HepG2 (cell line): ENCODE results near the gene CH25H. TPM values are rescaled to one million over a fixed set of nuclear protein-coding genes. Genes with fewer than 3 reads are reported as not detected.
A peak's percentile ranks its signal among the peaks of the same experiment; 100 is the strongest.

Source experiments
- ATAC-seq: fragments of 200-7000 bp; cut with Tn5 transposase; 3 replicates; pipeline ENCODE4 v1.9.1; 2020; ENCODE audit warnings: mild to moderate bottlenecking, moderate library complexity
- BruUV-seq: library from RNA; stranded (reverse); fragments of 400-500 nt; replicated peaks from 2 replicates; lab custom pipeline; 2021; lab: Mats Ljungman, UMichigan
- CTCF ChIA-PET: fragments of 300-600 bp; formaldehyde crosslinking; extraction: SDS; loops from one replicate; lab custom pipeline; 2021; ENCODE audit warnings: low total read pairs, inconsistent platforms, low intra/inter-chr PET ratio; lab: Yijun Ruan, JAX
- POLR2A ChIA-PET: fragments of 350-600 bp; sonication (Branson Sonifier 250); formaldehyde crosslinking; loops from one replicate; lab custom pipeline; 2020; ENCODE audit warnings: antibody characterized with exemption, inconsistent platforms; lab: Yijun Ruan, JAX
- DNase-seq: peaks from one replicate; pipeline ENCODE4 v3.0.0-alpha.2; 2015; ENCODE audit warnings: low spot score
- FAIRE-seq: peaks from 3 replicates; lab custom pipeline; 2011; peaks lifted over from hg19 to GRCh38; lab: Jason Lieb, UNC
- H2AFZ ChIP-seq: one replicate; pipeline ENCODE4 v1.6.1; 2011; ENCODE audit warnings: low read length, inconsistent platforms
- H3K27ac ChIP-seq: fragments of 300-600 bp; 3 replicates; pipeline ENCODE4 v1.8.0; 2011; ENCODE audit warnings: mixed run types, mild to moderate bottlenecking, mixed read lengths, low read length, inconsistent platforms; ENCODE audit not compliant: insufficient read depth; ENCODE audit errors: extremely low read length
- H3K27me3 ChIP-seq, 2 experiments: fragments of 200-600 bp in 1 of 2; 2 replicates in 1 of 2; 3 replicates in 1 of 2; pipeline versions ENCODE4 v1.6.0 to v1.8.0; 2011; ENCODE audit warnings: low read length in 2 of 2, mild to moderate bottlenecking in 2 of 2, moderate library complexity in 2 of 2, inconsistent platforms in 1 of 2; ENCODE audit not compliant: insufficient read depth in 2 of 2, control insufficient read depth in 1 of 2
- H3K36me3 ChIP-seq, 2 experiments: fragments of 200-600 bp in 1 of 2; replicated peaks in 1 of 2; 2 replicates in 1 of 2; 3 replicates in 1 of 2; pipeline versions ENCODE4 v1.5.1 to v1.8.0; 2011; ENCODE audit warnings: low read length in 2 of 2, inconsistent platforms in 1 of 2; ENCODE audit not compliant: insufficient read depth in 2 of 2, control insufficient read depth in 1 of 2
- H3K4me1 ChIP-seq: 2 replicates; pipeline ENCODE4 v1.5.1; 2012; ENCODE audit warnings: low read length, inconsistent platforms; ENCODE audit not compliant: insufficient read depth
- H3K4me2 ChIP-seq: 2 replicates; pipeline ENCODE4 v1.6.0; 2011; ENCODE audit warnings: low read depth, low read length, inconsistent platforms
- H3K4me3 ChIP-seq, 3 experiments: fragments of 200-600 bp in 1 of 3; sonication (generic), shearing (Covaris generic) in 1 of 3; replicated peaks in 1 of 3; 2 replicates each; pipeline ENCODE4 v1.5.1; 2011 to 2016; ENCODE audit warnings: low read length in 3 of 3, inconsistent platforms in 2 of 3, low read depth in 2 of 3, mild to moderate bottlenecking in 2 of 3, control low read depth in 1 of 3, mixed read lengths in 1 of 3; ENCODE audit not compliant: insufficient read depth in 1 of 3
- H3K79me2 ChIP-seq: one replicate; pipeline ENCODE4 v1.6.1; 2011; ENCODE audit warnings: low read length, inconsistent platforms; ENCODE audit not compliant: insufficient read depth
- H3K9ac ChIP-seq: 2 replicates; pipeline ENCODE4 v1.6.0; 2011; ENCODE audit warnings: mild to moderate bottlenecking, low read depth, low read length, inconsistent platforms; ENCODE audit not compliant: insufficient read depth
- H3K9me3 ChIP-seq: 2 replicates; pipeline ENCODE4 v1.5.1; 2012; ENCODE audit warnings: mild to moderate bottlenecking, low read length
- H4K20me1 ChIP-seq: 2 replicates; pipeline ENCODE4 v1.6.0; 2011; ENCODE audit warnings: inconsistent platforms, mild to moderate bottlenecking, low read length, moderate library complexity; ENCODE audit not compliant: insufficient read depth
- FOSL1 ChIP-seq: sonication (generic); formaldehyde crosslinking; IDR thresholded peaks from 2 replicates; pipeline ENCODE4 v1.9.0; 2021; ENCODE audit warnings: missing genetic modification reagents, borderline replicate concordance
- GATAD1 ChIP-seq: IDR thresholded peaks from 2 replicates; pipeline ENCODE4 v1.6.1; 2016; ENCODE audit warnings: missing genetic modification reagents, missing compliant biosample characterization
- LCORL ChIP-seq, 2 experiments: fragments of 450-650 bp in 1 of 2; sonication (generic) in 1 of 2; formaldehyde crosslinking in 1 of 2; IDR thresholded peaks; 2 replicates each; pipeline versions ENCODE4 v1.5.0 to v1.6.1; 2017 to 2020; ENCODE audit warnings: antibody characterized with exemption in 1 of 2, missing genetic modification reagents in 1 of 2
- MIER2 ChIP-seq: IDR thresholded peaks from 2 replicates; pipeline ENCODE4 v1.6.1; 2016; ENCODE audit warnings: missing biosample characterization, missing genetic modification reagents
- NFKBIZ ChIP-seq: IDR thresholded peaks from 2 replicates; pipeline ENCODE4 v1.6.1; 2018; ENCODE audit warnings: missing genetic modification reagents, missing compliant biosample characterization
- SAFB2 ChIP-seq: sonication (generic); formaldehyde crosslinking; IDR thresholded peaks from 2 replicates; pipeline ENCODE4 v1.5.1; 2020; ENCODE audit warnings: missing genetic modification reagents, low read depth, mild to moderate bottlenecking, borderline replicate concordance
- ZKSCAN1 ChIP-seq: fragments of 150-350 bp; IDR thresholded peaks from 2 replicates; pipeline ENCODE4 v1.6.1; 2014; ENCODE audit warnings: low read length
- ZNF124 ChIP-seq: sonication (generic); formaldehyde crosslinking; IDR thresholded peaks from 2 replicates; pipeline ENCODE4 v1.4.0; 2020; ENCODE audit warnings: missing genetic modification reagents
- ZNF263 ChIP-seq: sonication (generic); formaldehyde crosslinking; IDR thresholded peaks from 2 replicates; pipeline ENCODE4 v1.4.0; 2020; ENCODE audit warnings: missing genetic modification reagents
- ZNF274 ChIP-seq: sonication (generic); formaldehyde crosslinking; IDR thresholded peaks from 2 replicates; pipeline ENCODE4 v1.5.1; 2020; ENCODE audit warnings: mild to moderate bottlenecking, missing genetic modification reagents
- ZNF614 ChIP-seq: IDR thresholded peaks from 2 replicates; pipeline ENCODE4 v1.6.1; 2018; ENCODE audit warnings: missing biosample characterization, missing genetic modification reagents, inconsistent platforms, borderline replicate concordance
- ZNF773 ChIP-seq: sonication (generic); formaldehyde crosslinking; IDR thresholded peaks from 2 replicates; pipeline ENCODE4 v1.4.0; 2020; ENCODE audit warnings: missing genetic modification reagents, borderline replicate concordance
- WGBS: methylation state at CpG from one replicate; pipeline ENCODE4 v1.1.6; 2017; ENCODE audit warnings: low lambda C conversion rate; 5-methylcytosine and 5-hydroxymethylcytosine counted together
- in situ Hi-C: cut with HindIII; loops from 2 replicates; pipeline ENCODE4 v1.10.0; 2017; ENCODE audit warnings: low pct_unique_long_range_greater_than_20kb; ENCODE audit not compliant: extremely low pct_ligation_motif_present
- intact Hi-C: fragments of 100-400 bp; cut with micrococcal nuclease; formaldehyde crosslinking; loops from one replicate; pipeline ENCODE4 v1.10.0; 2022; ENCODE audit not compliant: unreplicated experiment
- polyA plus RNA-seq, 8 experiments: library from polyadenylated mRNA; depleted of rRNA in 3 of 8; stranded (reverse) in 7 of 8; unstranded in 1 of 8; fragments of >200 nt; fragmentation: Illumina TruSeq in 4 of 8; extraction: Trizol in 4 of 8; gene quantifications; 2 replicates each; pipeline versions ENCODE4 v1.2.1 to v1.2.3, GENCODE V29; 2011 to 2016; ENCODE audit warnings: low read depth in 4 of 8, missing spikeins in 1 of 8, mixed read lengths in 1 of 8; ENCODE audit not compliant: insufficient read depth in 1 of 8
- total RNA-seq, 5 experiments: library from RNA; depleted of rRNA; stranded (reverse); fragments of >200 nt; fragmentation: Illumina TruSeq; extraction: Trizol; gene quantifications; 2 replicates each; pipeline ENCODE4 v1.2.3, GENCODE V29; 2016; ENCODE audit warnings: low read depth in 1 of 5
- TF ChIP-seq, protein P1 (sequence below): sonication (generic); formaldehyde crosslinking; IDR thresholded peaks from 2 replicates; pipeline ENCODE4 v1.4.0; 2020; ENCODE audit warnings: missing genetic modification reagents
- TF ChIP-seq, protein P2 (sequence below): sonication (generic); formaldehyde crosslinking; IDR thresholded peaks from 2 replicates; pipeline ENCODE4 v1.9.0; 2021; ENCODE audit warnings: missing genetic modification reagents, mild to moderate bottlenecking, borderline replicate concordance
- TF ChIP-seq, protein P3 (sequence below): sonication (generic); formaldehyde crosslinking; IDR thresholded peaks from 2 replicates; pipeline ENCODE4 v1.4.0; 2020; ENCODE audit warnings: low read depth, mild to moderate bottlenecking, missing genetic modification reagents

Gene CH25H
- total and polyA plus RNA-seq, 2 of the 13 experiments (the other 11 are each of a cell fraction or from before 2014, with no cell fraction given), result not detected

DNA sequence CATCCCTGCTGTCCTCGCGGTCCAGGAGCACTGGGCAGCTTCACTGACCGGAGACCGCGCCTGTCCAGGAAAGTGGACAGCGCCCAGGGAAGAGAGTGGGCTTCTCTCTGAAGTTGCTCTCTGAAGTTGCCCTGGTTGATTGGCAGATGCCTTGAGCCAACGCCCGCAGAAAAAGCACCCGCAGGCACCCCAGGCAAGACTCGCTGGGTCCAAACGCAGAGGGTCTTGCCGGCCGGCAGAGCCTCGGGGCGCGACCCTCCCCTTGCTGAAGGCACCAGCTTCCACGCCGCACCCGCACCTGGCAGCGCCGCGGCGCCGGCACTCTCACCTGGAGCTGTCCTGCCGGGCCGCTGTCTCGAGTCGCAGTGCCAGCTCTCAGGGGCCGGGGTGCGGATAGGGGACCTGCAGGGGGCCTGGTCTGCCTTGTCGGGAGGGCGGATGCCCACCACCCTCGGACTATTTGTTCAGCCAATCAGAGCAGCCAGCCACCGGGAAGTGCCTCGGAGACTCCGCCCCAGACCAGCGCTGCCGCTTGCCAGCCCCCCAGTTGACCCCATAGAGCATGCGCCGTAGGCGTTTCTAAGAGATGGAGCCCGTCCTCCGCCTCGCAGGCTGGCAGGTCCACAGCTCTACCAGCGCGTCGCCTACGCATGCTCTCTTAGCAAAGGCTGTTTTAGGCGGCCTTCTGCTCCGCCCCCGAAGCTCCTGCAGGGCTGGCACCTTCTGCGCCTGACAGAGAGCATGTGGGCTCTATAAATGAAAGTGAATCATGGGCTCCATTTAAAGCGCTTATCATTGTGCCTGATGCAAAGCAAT lies 44.5 kb upstream of the CH25H start, which contains the start of gene LIPA (continued):
- TF ChIP-seq SAFB2 (CRISPR knock-in tag) (no peak), MIER2 (CRISPR knock-in tag) (no peak), ZKSCAN1 (no peak), ZNF274 (CRISPR knock-in tag) (no peak)

DNA sequence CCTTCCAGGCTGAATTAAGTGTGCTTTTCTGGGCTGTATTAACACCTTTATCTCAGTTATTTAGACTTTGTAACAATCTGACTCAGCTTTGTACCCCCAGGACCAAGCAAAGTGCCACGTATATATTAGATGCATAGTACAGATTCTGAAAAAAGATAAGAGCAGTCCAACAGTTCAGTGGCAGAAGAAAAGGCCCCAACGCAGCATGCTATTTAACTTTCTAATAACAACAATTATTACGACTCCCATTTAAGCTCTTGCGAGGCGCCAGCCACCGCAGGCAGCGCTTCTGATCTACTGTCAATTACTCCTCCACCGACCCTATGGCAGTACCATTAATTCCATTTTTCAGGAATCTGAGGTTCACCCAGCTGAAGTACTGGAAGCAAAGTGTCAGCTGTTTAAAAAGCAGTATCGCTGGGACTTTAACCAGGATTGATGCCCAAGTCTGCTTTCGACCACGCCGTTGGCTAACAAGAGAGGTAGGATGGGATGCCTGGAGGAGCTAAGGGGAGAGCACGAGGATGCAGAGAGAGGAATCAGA lies 43.8 kb upstream of the CH25H start:
- DNase-seq, result peak; percentile 18
- intact Hi-C loops (loop anchor here (2.0 kb wide), 1 partner anchor 34 kb away; no protein-coding TSS in a partner anchor), in situ Hi-C loops (no loop called here)
- H2AFZ ChIP-seq, result peak overlapping the region; percentile 71
- no peaks in the 10 kb centered on the region for H3K36me3 ChIP-seq
- H3K4me1 ChIP-seq, result peaks cover 18% of the 10 kb centered on the region
- BruUV-seq, result no TSS peak
- peak; percentile 19; the same call in 2 of the 3 replicates for ATAC-seq
- H4K20me1 ChIP-seq, result no peaks in the 10 kb centered on the region
- peaks cover 2% of the 10 kb centered on the region for H3K79me2 ChIP-seq
- peak overlapping the region; percentile 81 to 97 (median 89) for H3K4me3 ChIP-seq
- POLR2A ChIA-PET, result interaction anchor here (1.0 to 2.9 kb wide), 8 partner anchors 10 to 392 kb away, joined by 3 to 18 read pairs (median 5); partner anchors contain the start of genes IFIT1 and IFIT5
- FAIRE-seq, result no peak
- peaks cover 17% of the 10 kb centered on the region; the same call in 1 of the 2 replicates for H3K9me3 ChIP-seq
- peak overlapping the region; percentile 71 for H3K27ac ChIP-seq
- no peaks in the 10 kb centered on the region; a peak in 1 of 5 replicates for H3K27me3 ChIP-seq
- peak overlapping the region; percentile 73 for H3K9ac ChIP-seq
- H3K4me2 ChIP-seq, result peak overlapping the region; percentile 91
- 0% methylated on average over 11 of the region's 13 CpGs for WGBS
- CTCF ChIA-PET, result no interaction called here
- TF ChIP-seq FOSL1 (CRISPR knock-in tag) (no peak), NFKBIZ (no peak), LCORL (IDR thresholded peaks at IDR 0.05) (no peak), LCORL (CRISPR knock-in tag; IDR thresholded peaks at IDR 0.05) (peak; percentile 22; the same call in 1 of the 2 replicates), ZNF773 (CRISPR knock-in tag) (0 out of 2 replicates have a peak, but pooled peaks have one; percentile 25), ZNF124 (CRISPR knock-in tag) (no peak), GATAD1 (CRISPR knock-in tag) (0 out of 2 replicates have a peak, but pooled peaks have one; percentile 14), ZNF263 (CRISPR knock-in tag) (peak; percentile 93), ZNF614 (CRISPR knock-in tag) (no peak)
- TF ChIP-seq, protein P1, sequence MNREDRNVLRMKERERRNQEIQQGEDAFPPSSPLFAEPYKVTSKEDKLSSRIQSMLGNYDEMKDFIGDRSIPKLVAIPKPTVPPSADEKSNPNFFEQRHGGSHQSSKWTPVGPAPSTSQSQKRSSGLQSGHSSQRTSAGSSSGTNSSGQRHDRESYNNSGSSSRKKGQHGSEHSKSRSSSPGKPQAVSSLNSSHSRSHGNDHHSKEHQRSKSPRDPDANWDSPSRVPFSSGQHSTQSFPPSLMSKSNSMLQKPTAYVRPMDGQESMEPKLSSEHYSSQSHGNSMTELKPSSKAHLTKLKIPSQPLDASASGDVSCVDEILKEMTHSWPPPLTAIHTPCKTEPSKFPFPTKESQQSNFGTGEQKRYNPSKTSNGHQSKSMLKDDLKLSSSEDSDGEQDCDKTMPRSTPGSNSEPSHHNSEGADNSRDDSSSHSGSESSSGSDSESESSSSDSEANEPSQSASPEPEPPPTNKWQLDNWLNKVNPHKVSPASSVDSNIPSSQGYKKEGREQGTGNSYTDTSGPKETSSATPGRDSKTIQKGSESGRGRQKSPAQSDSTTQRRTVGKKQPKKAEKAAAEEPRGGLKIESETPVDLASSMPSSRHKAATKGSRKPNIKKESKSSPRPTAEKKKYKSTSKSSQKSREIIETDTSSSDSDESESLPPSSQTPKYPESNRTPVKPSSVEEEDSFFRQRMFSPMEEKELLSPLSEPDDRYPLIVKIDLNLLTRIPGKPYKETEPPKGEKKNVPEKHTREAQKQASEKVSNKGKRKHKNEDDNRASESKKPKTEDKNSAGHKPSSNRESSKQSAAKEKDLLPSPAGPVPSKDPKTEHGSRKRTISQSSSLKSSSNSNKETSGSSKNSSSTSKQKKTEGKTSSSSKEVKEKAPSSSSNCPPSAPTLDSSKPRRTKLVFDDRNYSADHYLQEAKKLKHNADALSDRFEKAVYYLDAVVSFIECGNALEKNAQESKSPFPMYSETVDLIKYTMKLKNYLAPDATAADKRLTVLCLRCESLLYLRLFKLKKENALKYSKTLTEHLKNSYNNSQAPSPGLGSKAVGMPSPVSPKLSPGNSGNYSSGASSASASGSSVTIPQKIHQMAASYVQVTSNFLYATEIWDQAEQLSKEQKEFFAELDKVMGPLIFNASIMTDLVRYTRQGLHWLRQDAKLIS (CRISPR knock-in tag), result 0 out of 2 replicates have a peak, but pooled peaks have one; percentile 12
- TF ChIP-seq, protein P2, sequence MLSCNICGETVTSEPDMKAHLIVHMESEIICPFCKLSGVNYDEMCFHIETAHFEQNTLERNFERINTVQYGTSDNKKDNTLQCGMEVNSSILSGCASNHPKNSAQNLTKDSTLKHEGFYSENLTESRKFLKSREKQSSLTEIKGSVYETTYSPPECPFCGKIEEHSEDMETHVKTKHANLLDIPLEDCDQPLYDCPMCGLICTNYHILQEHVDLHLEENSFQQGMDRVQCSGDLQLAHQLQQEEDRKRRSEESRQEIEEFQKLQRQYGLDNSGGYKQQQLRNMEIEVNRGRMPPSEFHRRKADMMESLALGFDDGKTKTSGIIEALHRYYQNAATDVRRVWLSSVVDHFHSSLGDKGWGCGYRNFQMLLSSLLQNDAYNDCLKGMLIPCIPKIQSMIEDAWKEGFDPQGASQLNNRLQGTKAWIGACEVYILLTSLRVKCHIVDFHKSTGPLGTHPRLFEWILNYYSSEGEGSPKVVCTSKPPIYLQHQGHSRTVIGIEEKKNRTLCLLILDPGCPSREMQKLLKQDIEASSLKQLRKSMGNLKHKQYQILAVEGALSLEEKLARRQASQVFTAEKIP (CRISPR knock-in tag), result no peak
- TF ChIP-seq, protein P3, sequence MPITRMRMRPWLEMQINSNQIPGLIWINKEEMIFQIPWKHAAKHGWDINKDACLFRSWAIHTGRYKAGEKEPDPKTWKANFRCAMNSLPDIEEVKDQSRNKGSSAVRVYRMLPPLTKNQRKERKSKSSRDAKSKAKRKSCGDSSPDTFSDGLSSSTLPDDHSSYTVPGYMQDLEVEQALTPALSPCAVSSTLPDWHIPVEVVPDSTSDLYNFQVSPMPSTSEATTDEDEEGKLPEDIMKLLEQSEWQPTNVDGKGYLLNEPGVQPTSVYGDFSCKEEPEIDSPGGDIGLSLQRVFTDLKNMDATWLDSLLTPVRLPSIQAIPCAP (CRISPR knock-in tag), result no peak
